GM23338 (cell line): ENCODE data around the gene GFRA4.

ENCODE experiments used
- CREB1 ChIP-seq: fragments of 250-450 bp; sonication (Bioruptor Pico); IDR thresholded peaks from 2 replicates; pipeline ENCODE4 v1.5.0; 2020; ENCODE audit warnings: low read depth, mild to moderate bottlenecking, moderate library complexity
- CTCF ChIP-seq, 2 experiments: fragments of 200-600 bp in 1 of 2; sonication (generic) in 1 of 2; conservative IDR thresholded peaks; 2 replicates each; pipeline versions ENCODE4 v1.5.1 to v1.6.1; 2016 to 2017; ENCODE audit warnings: antibody characterized with exemption in 2 of 2, low read depth in 2 of 2, mild to moderate bottlenecking in 2 of 2, moderate library complexity in 1 of 2
- EZH2 ChIP-seq: fragments of 200-600 bp; sonication (generic); IDR thresholded peaks from one replicate; pipeline ENCODE4 v1.8.0; 2017; ENCODE audit warnings: antibody characterized with exemption, mild to moderate bottlenecking, low read depth; ENCODE audit not compliant: unreplicated experiment
- EZH2phosphoT487 ChIP-seq: fragments of 200-600 bp; sonication (generic); IDR thresholded peaks from one replicate; pipeline ENCODE4 v1.8.1; 2018; ENCODE audit warnings: antibody characterized with exemption; ENCODE audit not compliant: unreplicated experiment
- POLR2AphosphoS5 ChIP-seq: IDR thresholded peaks from 2 replicates; pipeline ENCODE4 v1.6.1; 2016; ENCODE audit warnings: antibody characterized with exemption, low read depth
- ZNF114 ChIP-seq: fragments of 250-450 bp; sonication (Bioruptor Pico); IDR thresholded peaks from 2 replicates; pipeline ENCODE4 v1.5.0; 2020; ENCODE audit warnings: mild to moderate bottlenecking, moderate library complexity
- ZNF462 ChIP-seq: fragments of 250-450 bp; sonication (Bioruptor Pico); IDR thresholded peaks from 2 replicates; pipeline ENCODE4 v1.5.0; 2020; ENCODE audit warnings: mild to moderate bottlenecking, moderate library complexity

- no peak for TF ChIP-seq CTCF (conservative IDR thresholded peaks at IDR 0.05; ENCODE audit: low read depth in 2 of 2)
- TF ChIP-seq ZNF462 (CRISPR knock-in tag) = no peak
- TF ChIP-seq POLR2AphosphoS5 = no peak
- no peak for TF ChIP-seq CREB1 (CRISPR knock-in tag)
- TF ChIP-seq EZH2phosphoT487 = no peak
- TF ChIP-seq ZNF114 = no peak
- TF ChIP-seq EZH2 = no peak
Measured at GRCh38 chr20:3698591-3699001, 35.4 kb upstream of the GFRA4 start.
